MCF 10A (cell line): ENCODE data around the gene NRG3. TPM values are rescaled to one million over a fixed set of nuclear protein-coding genes. Genes with fewer than 3 reads are reported as not detected.

Experiments used
- BruUV-seq: library from RNA; stranded (reverse); fragments of 400-500 nt; replicated peaks from 2 replicates; lab custom pipeline; 2021; lab: Mats Ljungman, UMichigan
- CTCF ChIA-PET: fragments of 300-600 bp; sonication (Branson Sonifier 250); formaldehyde crosslinking; extraction: SDS; loops from one replicate; lab custom pipeline; 2021; ENCODE audit warnings: antibody characterized with exemption, inconsistent platforms; lab: Yijun Ruan, JAX
- POLR2A ChIA-PET: fragments of 300-600, 350-650 bp; sonication (Branson Sonifier 250); formaldehyde crosslinking; extraction: SDS; loops from one replicate; lab custom pipeline; 2020; ENCODE audit warnings: antibody characterized with exemption, inconsistent platforms; lab: Yijun Ruan, JAX
- DNase-seq: peaks from one replicate; pipeline ENCODE4 v3.0.0-alpha.2; 2018; ENCODE audit not compliant: unreplicated experiment
- H3K27ac Mint-ChIP-seq: one replicate; pipeline ENCODE4 v1.8.0; 2022; ENCODE audit warnings: mild to moderate bottlenecking, low read depth, mixed read lengths; ENCODE audit not compliant: unreplicated experiment
- H3K27me3 Mint-ChIP-seq: one replicate; pipeline ENCODE4 v1.8.0; 2022; ENCODE audit warnings: mixed read lengths; ENCODE audit not compliant: insufficient read depth, unreplicated experiment
- H3K36me3 Mint-ChIP-seq: one replicate; pipeline ENCODE4 v1.8.0; 2022; ENCODE audit warnings: mild to moderate bottlenecking, moderate library complexity, mixed read lengths; ENCODE audit not compliant: insufficient read depth, unreplicated experiment
- H3K4me1 Mint-ChIP-seq: one replicate; pipeline ENCODE4 v1.8.0; 2022; ENCODE audit warnings: mixed read lengths; ENCODE audit not compliant: insufficient read depth, unreplicated experiment
- H3K4me3 Mint-ChIP-seq: one replicate; pipeline ENCODE4 v1.8.0; 2022; ENCODE audit warnings: mild to moderate bottlenecking, moderate library complexity, mixed read lengths; ENCODE audit not compliant: unreplicated experiment
- H3K9me3 Mint-ChIP-seq: one replicate; pipeline ENCODE4 v1.8.0; 2022; ENCODE audit warnings: mixed read lengths; ENCODE audit not compliant: unreplicated experiment
- CTCF ChIP-seq: fragments of 200-600 bp; IDR thresholded peaks from one replicate; pipeline ENCODE4 v1.8.0; 2022; ENCODE audit warnings: antibody characterized with exemption, mild to moderate bottlenecking; ENCODE audit not compliant: unreplicated experiment
- intact Hi-C: fragments of 100-400 bp; cut with micrococcal nuclease; formaldehyde crosslinking; loops from 2 replicates; pipeline ENCODE4 v1.14.1; 2022
- total RNA-seq: library from RNA; stranded (reverse); gene quantifications from 2 replicates; pipeline ENCODE4 v1.2.3, GENCODE V29; 2022

Gene NRG3
- total RNA-seq, 1 experiment from 2014 or later: not detected

DNA sequence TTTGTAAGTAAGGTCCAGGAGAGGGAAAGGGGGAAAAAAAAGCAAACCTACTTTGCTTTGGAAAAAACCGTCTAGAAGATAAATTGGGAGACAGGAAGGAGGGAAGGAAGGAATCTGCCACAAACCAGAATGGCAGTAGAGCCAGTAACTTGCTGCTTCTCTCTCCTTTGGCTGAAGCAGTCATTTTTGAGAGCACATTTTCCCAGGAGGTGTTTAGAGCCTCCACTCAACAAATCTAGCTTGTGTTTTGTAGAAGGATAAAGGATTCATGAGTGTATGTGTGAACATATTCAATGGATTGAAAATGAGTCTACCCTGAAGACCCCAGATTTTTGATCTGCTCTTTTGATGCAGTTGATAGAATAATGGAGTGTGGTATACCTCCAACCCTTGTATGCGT is 2.6 kb downstream of the NRG3 start:
- no peaks in the 10 kb centered on the region for H3K27me3 Mint-ChIP-seq
- no peak for DNase-seq
- ChIA-PET CTCF (interaction anchor here (0.6 to 0.7 kb wide), 2 partner anchors 45 to 413 kb away, joined by 3 read pairs; no protein-coding TSS in a partner anchor), POLR2A (no interaction called here)
- no TSS peak for BruUV-seq
- no peak for TF ChIP-seq CTCF
- H3K4me3 Mint-ChIP-seq: no peak overlapping the region
- H3K36me3 Mint-ChIP-seq: no peaks in the 10 kb centered on the region
- H3K27ac Mint-ChIP-seq: no peak overlapping the region
- H3K9me3 Mint-ChIP-seq: peaks cover 8% of the 10 kb centered on the region
- peaks cover 13% of the 10 kb centered on the region for H3K4me1 Mint-ChIP-seq
- intact Hi-C loops: no loop called here

GRCh38 chr10:81882011-81882410 is 7.0 kb downstream of the NRG3 start:
- no TSS peak for BruUV-seq
- peaks cover 5% of the 10 kb centered on the region for H3K4me1 Mint-ChIP-seq

GRCh38 chr10:81884856-81885255 is 9.9 kb downstream of the NRG3 start:
- Mint-ChIP-seq H3K4me1 (peaks cover 11% of the 10 kb centered on the region), H3K36me3 (no peaks in the 10 kb centered on the region), H3K27ac (no peak overlapping the region), H3K9me3 (no peaks in the 10 kb centered on the region), H3K27me3 (no peaks in the 10 kb centered on the region), H3K4me3 (no peak overlapping the region)
- CTCF ChIA-PET: no interaction called here
- no peak for TF ChIP-seq CTCF
- DNase-seq: no peak
- POLR2A ChIA-PET: no interaction called here
- no TSS peak for BruUV-seq
- intact Hi-C loops: loop anchor here (2.0 kb wide), 1 partner anchor 38 kb away; no protein-coding TSS in a partner anchor

More at GRCh38 chr10:81882011-81882410, 7.0 kb downstream of the NRG3 start:
- intact Hi-C loops: no loop called here
- no peak for DNase-seq
- Mint-ChIP-seq H3K4me3 (no peak overlapping the region), H3K36me3 (no peaks in the 10 kb centered on the region), H3K27ac (no peak overlapping the region), H3K27me3 (no peaks in the 10 kb centered on the region), H3K9me3 (no peaks in the 10 kb centered on the region)
- no peak for TF ChIP-seq CTCF
- POLR2A ChIA-PET: interaction anchor here (1.1 kb wide), 1 partner anchor 9 kb away, joined by 3 read pairs; no protein-coding TSS in a partner anchor
- CTCF ChIA-PET: interaction anchor here (1.1 kb wide), 1 partner anchor 23 kb away, joined by 3 read pairs; no protein-coding TSS in a partner anchor

DNA sequence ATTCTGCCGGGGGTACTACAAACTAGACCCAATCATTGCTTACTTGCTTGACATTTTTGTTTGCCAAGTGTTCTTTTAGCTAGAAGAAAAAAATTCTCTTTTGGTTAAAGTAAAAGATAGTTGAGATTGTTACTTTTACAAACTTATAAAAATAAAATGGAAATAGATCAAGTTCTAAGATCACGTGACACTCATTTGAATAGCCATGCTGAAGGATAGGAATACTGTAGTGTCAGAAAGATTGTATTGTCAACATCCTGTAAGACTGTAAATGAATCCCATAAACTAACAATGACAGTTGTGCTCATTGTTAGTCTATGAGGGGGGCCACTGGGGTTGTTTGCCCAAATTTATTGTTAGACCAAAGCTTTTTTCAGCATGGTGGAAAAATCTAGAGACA is 10.5 kb downstream of the NRG3 start:
- intact Hi-C loops: loop anchor here (2.0 kb wide), 1 partner anchor 39 kb away; no protein-coding TSS in a partner anchor
- ChIA-PET POLR2A (no interaction called here), CTCF (no interaction called here)
- no peak for TF ChIP-seq CTCF
- no peak overlapping the region for H3K27ac Mint-ChIP-seq
- no peaks in the 10 kb centered on the region for H3K27me3 Mint-ChIP-seq
- peaks cover 11% of the 10 kb centered on the region for H3K4me1 Mint-ChIP-seq
- H3K9me3 Mint-ChIP-seq: no peaks in the 10 kb centered on the region
- H3K36me3 Mint-ChIP-seq: no peaks in the 10 kb centered on the region
- no peak for DNase-seq
- no peak overlapping the region for H3K4me3 Mint-ChIP-seq
- BruUV-seq: no TSS peak
